NCI-H526 (cell line): Measurements from ENCODE around the gene SLC5A4.
"Not testable (repeated sequence)": the region's sequence is repeated elsewhere in the genome, so short reads cannot be mapped to it uniquely, and the experiment has no call there.

Experiments
- DNase-seq, 2 experiments: peaks; one replicate each; lab custom pipeline; 2025; lab: John Stamatoyannopoulos, UW

The SLC5A4 gene

GRCh38 chr22:32255217-32255616, at the start of gene SLC5A4:
Gene SLC5A4 (minus strand): TSS chr22:32255347. CDS start chr22:32255329, 18 bp downstream.
- DNase-seq, result no peak

GRCh38 chr22:32293921-32294320, 38.8 kb upstream of the SLC5A4 start:
- DNase-seq, result not testable (repeated sequence)

- DNase-seq, result no peak
Measured at GRCh38 chr22:32286290-32286840, 31.2 kb upstream of the SLC5A4 start.

- DNase-seq, result no peak
Measured at GRCh38 chr22:32281072-32281471, 25.9 kb upstream of the SLC5A4 start.

GRCh38 chr22:32275353-32275752, 20.2 kb upstream of the SLC5A4 start:
- not testable (repeated sequence) for DNase-seq

- DNase-seq, result no peak
Measured at GRCh38 chr22:32271389-32271788, 16.2 kb upstream of the SLC5A4 start.

GRCh38 chr22:32270641-32271369, 15.7 kb upstream of the SLC5A4 start:
- DNase-seq, result no peak

GRCh38 chr22:32269316-32269715, 14.2 kb upstream of the SLC5A4 start:
- DNase-seq, result no peak

- DNase-seq, result no peak
Measured at GRCh38 chr22:32267011-32267410, 11.9 kb upstream of the SLC5A4 start.

GRCh38 chr22:32265882-32266767, 11.0 kb upstream of the SLC5A4 start:
- DNase-seq, result peak; percentile 48 to 75

GRCh38 chr22:32263678-32264077, 8.5 kb upstream of the SLC5A4 start:
- DNase-seq, result not testable (repeated sequence)

GRCh38 chr22:32261306-32261705, 6.2 kb upstream of the SLC5A4 start:
- no peak for DNase-seq

GRCh38 chr22:32258791-32259190, 3.6 kb upstream of the SLC5A4 start:
- DNase-seq, result no peak

GRCh38 chr22:32255726-32256125, 579 bp upstream of the SLC5A4 start:
- DNase-seq, result no peak

- no peak for DNase-seq
Measured at GRCh38 chr22:32249231-32249630, 5.9 kb downstream of the SLC5A4 start.

- no peak for DNase-seq
Measured at GRCh38 chr22:32248276-32248675, 6.9 kb downstream of the SLC5A4 start.

- no peak for DNase-seq
Measured at GRCh38 chr22:32246166-32246565, 9.0 kb downstream of the SLC5A4 start.

GRCh38 chr22:32245042-32245441, 10.1 kb downstream of the SLC5A4 start:
- no peak for DNase-seq

GRCh38 chr22:32244547-32244946, 10.6 kb downstream of the SLC5A4 start:
- DNase-seq, result no peak

GRCh38 chr22:32240461-32240860, 14.7 kb downstream of the SLC5A4 start:
- DNase-seq, result no peak

GRCh38 chr22:32237906-32238305, 17.2 kb downstream of the SLC5A4 start:
- peak; percentile 23 to 43 for DNase-seq

GRCh38 chr22:32236970-32237369, 18.2 kb downstream of the SLC5A4 start:
- DNase-seq, result no peak

GRCh38 chr22:32233091-32233490, 22.1 kb downstream of the SLC5A4 start:
- DNase-seq, result no peak
